ENCODE results near the gene TLE3.

DNA sequence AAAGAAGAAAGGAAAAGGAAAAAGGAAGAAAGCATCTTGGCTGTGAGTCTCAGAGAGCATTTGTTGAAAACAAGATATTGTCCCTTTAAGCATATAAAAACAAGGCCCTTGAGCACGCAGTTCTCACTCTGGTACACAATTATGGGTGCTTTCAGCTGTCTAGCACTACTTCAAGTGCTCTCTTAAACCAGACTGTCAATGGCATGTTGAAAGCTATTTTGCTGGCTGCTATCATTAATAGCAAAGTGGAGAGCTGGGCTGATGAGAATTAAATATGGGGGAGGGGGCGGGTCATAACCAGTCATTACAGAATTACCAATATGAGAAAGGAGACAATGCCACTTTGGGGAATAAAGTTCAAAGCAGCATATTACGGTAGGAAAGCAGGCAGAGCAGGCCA is 9.3 kb downstream of the TLE3 start:
- TF ChIP-seq CTCF (IDR thresholded peaks at IDR 0.05): no peak
- TF ChIP-seq, protein P1, sequence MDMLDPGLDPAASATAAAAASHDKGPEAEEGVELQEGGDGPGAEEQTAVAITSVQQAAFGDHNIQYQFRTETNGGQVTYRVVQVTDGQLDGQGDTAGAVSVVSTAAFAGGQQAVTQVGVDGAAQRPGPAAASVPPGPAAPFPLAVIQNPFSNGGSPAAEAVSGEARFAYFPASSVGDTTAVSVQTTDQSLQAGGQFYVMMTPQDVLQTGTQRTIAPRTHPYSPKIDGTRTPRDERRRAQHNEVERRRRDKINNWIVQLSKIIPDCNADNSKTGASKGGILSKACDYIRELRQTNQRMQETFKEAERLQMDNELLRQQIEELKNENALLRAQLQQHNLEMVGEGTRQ (IDR thresholded peaks at IDR 0.05): no peak
- TF ChIP-seq CBX8 (IDR thresholded peaks at IDR 0.05): no peak
- TF ChIP-seq REST (IDR thresholded peaks at IDR 0.05): no peak
- no peak for TF ChIP-seq POLR2A (IDR thresholded peaks at IDR 0.05; ENCODE audit: low read length)
- TF ChIP-seq KDM1A (IDR thresholded peaks at IDR 0.05; ENCODE audit: low read depth): no peak
- no peak for TF ChIP-seq MAFK (IDR thresholded peaks at IDR 0.05; ENCODE audit: partially characterized antibody)
- no peak for TF ChIP-seq RAD21 (conservative IDR thresholded peaks at IDR 0.05 in 1 of 2, IDR thresholded peaks at IDR 0.05 in 1 of 2)
- TF ChIP-seq EP300 (IDR thresholded peaks at IDR 0.05): no peak
- no peak for TF ChIP-seq JUNB (IDR thresholded peaks at IDR 0.05)
- TF ChIP-seq RFX5 (IDR thresholded peaks at IDR 0.05): no peak
- TF ChIP-seq CEBPB (IDR thresholded peaks at IDR 0.05): no peak

All from A549 (cell line).